ENCODE measurements around the gene DENND1B. TPM values are rescaled to one million over a fixed set of nuclear protein-coding genes. Genes with fewer than 3 reads are reported as not detected.

Gene DENND1B
- total RNA-seq, 1 experiment from 2014 or later = 4.5 TPM

GRCh38 chr1:197686702-197687355 is 88.5 kb downstream of the DENND1B start:
- no peak for DNase-seq (ENCODE audit: low read depth)

GRCh38 chr1:197686231-197686630 is 89.0 kb downstream of the DENND1B start:
- DNase-seq (ENCODE audit: low read depth) = no peak

- DNase-seq (ENCODE audit: low read depth) = no peak
Measured at GRCh38 chr1:197685785-197686184, 89.5 kb downstream of the DENND1B start.

- no peak for DNase-seq (ENCODE audit: low read depth)
Measured at GRCh38 chr1:197683895-197684553, 91.3 kb downstream of the DENND1B start.

- DNase-seq (ENCODE audit: low read depth) = no peak
Measured at GRCh38 chr1:197683280-197683679, 92.0 kb downstream of the DENND1B start.

GRCh38 chr1:197680311-197680710 is 95.0 kb downstream of the DENND1B start:
- no peak for DNase-seq (ENCODE audit: low read depth)

- no peak for DNase-seq (ENCODE audit: low read depth)
Measured at GRCh38 chr1:197677752-197678295, 97.5 kb downstream of the DENND1B start.

GRCh38 chr1:197677313-197677712 is 98.0 kb downstream of the DENND1B start:
- no peak for DNase-seq (ENCODE audit: low read depth)

- peak; percentile 15 for DNase-seq (ENCODE audit: low read depth)
Measured at GRCh38 chr1:197675583-197676208, 99.6 kb downstream of the DENND1B start.

GRCh38 chr1:197674286-197674685 is 101.0 kb downstream of the DENND1B start:
- DNase-seq (ENCODE audit: low read depth) = no peak

- no peak for DNase-seq (ENCODE audit: low read depth)
Measured at GRCh38 chr1:197673292-197673691, 102.0 kb downstream of the DENND1B start.

GRCh38 chr1:197672347-197672746 is 102.9 kb downstream of the DENND1B start:
- DNase-seq (ENCODE audit: low read depth) = no peak

GRCh38 chr1:197671920-197672319 is 103.4 kb downstream of the DENND1B start:
- DNase-seq (ENCODE audit: low read depth) = no peak

- DNase-seq (ENCODE audit: low read depth) = no peak
Measured at GRCh38 chr1:197671140-197671539, 104.1 kb downstream of the DENND1B start.

GRCh38 chr1:197666769-197667285 is 108.5 kb downstream of the DENND1B start:
- no peak for DNase-seq (ENCODE audit: low read depth)

GRCh38 chr1:197664391-197664790 is 110.9 kb downstream of the DENND1B start:
- no peak for DNase-seq (ENCODE audit: low read depth)

- no peak for DNase-seq (ENCODE audit: low read depth)
Measured at GRCh38 chr1:197663162-197663953, 111.9 kb downstream of the DENND1B start.

- no peak for DNase-seq (ENCODE audit: low read depth)
Measured at GRCh38 chr1:197660389-197660788, 114.9 kb downstream of the DENND1B start.

- no peak for DNase-seq (ENCODE audit: low read depth)
Measured at GRCh38 chr1:197659171-197659570, 116.1 kb downstream of the DENND1B start.

GRCh38 chr1:197649188-197649587 is 126.1 kb downstream of the DENND1B start:
- no peak for DNase-seq (ENCODE audit: low read depth)

GRCh38 chr1:197638316-197638715 is 137.0 kb downstream of the DENND1B start:
- no peak for DNase-seq (ENCODE audit: low read depth)

- no peak for DNase-seq (ENCODE audit: low read depth)
Measured at GRCh38 chr1:197637406-197637805, 137.9 kb downstream of the DENND1B start.

All from LHCN-M2 (cell line).